Panc1 (cell line): Measurements from ENCODE around the gene CDIPT. TPM values are rescaled to one million over a fixed set of nuclear protein-coding genes. Genes with fewer than 3 reads are reported as not detected.

Experiments used
- ATAC-seq: fragments of 200-7000 bp; cut with Tn5 transposase; 2 replicates; pipeline ENCODE4 v1.9.1; 2020; ENCODE audit warnings: mild to moderate bottlenecking, moderate library complexity
- BruUV-seq: library from RNA; stranded (reverse); fragments of 400-500 nt; replicated peaks from 2 replicates; lab custom pipeline; 2021; lab: Mats Ljungman, UMichigan
- CTCF ChIA-PET: fragments of 300-600 bp; sonication (Branson Sonifier 250); formaldehyde crosslinking; loops from one replicate; lab custom pipeline; 2022; ENCODE audit warnings: antibody characterized with exemption; lab: Charles Lee
- POLR2A ChIA-PET: fragments of 300-600 bp; sonication (Branson Sonifier 250); formaldehyde crosslinking; loops from one replicate; lab custom pipeline; 2022; ENCODE audit warnings: antibody characterized with exemption; lab: Charles Lee
- DNase-seq: peaks from one replicate; pipeline ENCODE4 v3.0.0-alpha.2; 2010; ENCODE audit warnings: low read depth, low spot score
- H3K27ac ChIP-seq: 2 replicates; pipeline ENCODE4 v1.5.1; 2011; ENCODE audit warnings: mild to moderate bottlenecking, low read length, inconsistent platforms
- H3K27me3 ChIP-seq: fragments of 200-500 bp; sonication (Bioruptor generic); 2 replicates; pipeline ENCODE4 v1.6.0; 2014; ENCODE audit warnings: low read length, inconsistent platforms; ENCODE audit not compliant: control insufficient read depth, insufficient read depth
- H3K36me3 ChIP-seq: fragments of 200-500 bp; sonication (Bioruptor generic); 2 replicates; pipeline ENCODE4 v1.5.1; 2014; ENCODE audit warnings: inconsistent platforms, mild to moderate bottlenecking, low read length, moderate library complexity; ENCODE audit not compliant: control insufficient read depth, insufficient read depth
- H3K4me1 ChIP-seq: 2 replicates; pipeline ENCODE4 v1.5.1; 2011; ENCODE audit warnings: inconsistent platforms, mild to moderate bottlenecking, low read length, moderate library complexity; ENCODE audit not compliant: control insufficient read depth, insufficient read depth
- H3K4me3 ChIP-seq, 2 experiments: 2 replicates each; pipeline ENCODE4 v1.5.1; 2011 to 2012; ENCODE audit warnings: low read depth in 2 of 2, low read length in 2 of 2, mild to moderate bottlenecking in 2 of 2, inconsistent platforms in 1 of 2, moderate library complexity in 1 of 2
- H3K9me3 ChIP-seq: fragments of 200-500 bp; sonication (Bioruptor generic); 2 replicates; pipeline ENCODE4 v1.5.1; 2014; ENCODE audit warnings: low read depth, mild to moderate bottlenecking, inconsistent platforms, low read length, moderate library complexity; ENCODE audit not compliant: control insufficient read depth, insufficient read depth
- POLR2AphosphoS5 ChIP-seq: IDR thresholded peaks from 2 replicates; pipeline ENCODE4 v1.6.1; 2012; ENCODE audit warnings: mild to moderate bottlenecking, low read depth, low read length, moderate library complexity
- REST ChIP-seq, 2 experiments: IDR thresholded peaks; 2 replicates each; pipeline ENCODE4 v1.6.1; 2011 to 2012; ENCODE audit warnings: low read depth in 2 of 2, control low read depth in 1 of 2, low read length in 1 of 2, mild to moderate bottlenecking in 1 of 2, moderate library complexity in 1 of 2; ENCODE audit not compliant: insufficient read depth in 1 of 2
- SIN3A ChIP-seq: IDR thresholded peaks from 2 replicates; pipeline ENCODE4 v1.6.1; 2012; ENCODE audit warnings: low read depth, mild to moderate bottlenecking, low read length, moderate library complexity, borderline replicate concordance; ENCODE audit not compliant: insufficient read depth
- TCF7L2 ChIP-seq: IDR thresholded peaks from 2 replicates; pipeline ENCODE4 v1.6.1; 2011; ENCODE audit warnings: mild to moderate bottlenecking, low read depth, low read length, inconsistent platforms
- in situ Hi-C: cut with HindIII; loops from 2 replicates; pipeline ENCODE4 v1.10.0; 2016; ENCODE audit warnings: low sequenced_read_pairs, low pct_unique_long_range_greater_than_20kb
- intact Hi-C: fragments of 100-400 bp; cut with micrococcal nuclease; formaldehyde crosslinking; loops from one replicate; pipeline ENCODE4 v1.10.0; 2022; ENCODE audit not compliant: unreplicated experiment
- total RNA-seq: library from RNA; stranded (reverse); gene quantifications from one replicate; pipeline ENCODE4 v1.2.1, GENCODE V29; 2021; ENCODE audit not compliant: unreplicated experiment
- TF ChIP-seq, protein P1 (sequence below): fragments of 450-650 bp; IDR thresholded peaks from 2 replicates; pipeline ENCODE4 v1.5.1; 2017; ENCODE audit warnings: mild to moderate bottlenecking

Gene CDIPT
- total RNA-seq, 1 experiment from 2014 or later, result 71.6 TPM

DNA sequence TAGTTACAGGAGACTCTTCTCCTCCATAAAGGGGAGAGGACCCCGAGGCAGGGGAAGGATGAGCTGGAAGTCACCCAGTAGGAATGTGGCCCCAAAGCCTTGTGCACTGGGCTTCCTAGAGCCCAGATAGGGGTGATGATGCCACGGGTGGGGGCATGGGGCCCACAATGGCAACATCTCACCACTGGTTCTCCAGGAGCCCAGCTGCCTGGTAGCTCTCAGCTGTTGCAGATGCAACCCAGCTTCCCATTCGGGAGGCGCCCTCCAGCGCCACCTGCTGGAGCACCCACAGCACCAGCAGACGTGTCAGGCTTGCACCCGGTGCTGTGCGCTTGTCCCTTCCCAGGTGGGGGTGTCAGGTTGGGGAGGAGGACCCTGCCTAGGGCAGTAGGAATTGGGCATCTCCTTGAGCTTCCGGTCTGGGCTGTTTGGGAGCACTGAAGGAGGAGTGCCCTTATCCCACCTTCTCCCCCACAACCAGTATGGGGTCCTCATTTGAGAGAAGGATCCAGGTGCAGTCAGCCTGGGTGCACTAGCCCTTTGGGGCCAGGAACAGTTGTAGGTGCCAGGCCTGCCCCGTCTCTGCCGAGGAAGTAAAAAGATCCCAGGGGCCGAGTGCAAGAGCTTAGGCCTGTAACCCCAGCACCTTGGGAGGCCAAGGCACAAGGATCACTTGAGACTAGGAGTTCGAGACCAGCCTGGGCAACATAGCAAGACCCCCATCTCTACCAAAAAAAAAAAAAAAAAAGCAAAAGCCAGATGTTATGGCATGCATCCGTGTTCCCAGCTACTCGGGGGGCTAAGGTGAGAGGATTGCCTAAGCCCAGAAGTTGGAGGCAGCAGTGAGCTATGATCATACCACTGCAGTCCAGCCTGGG, 14.4 kb downstream of the CDIPT start:
- Histone ChIP-seq H3K4me1 (no peaks in the 10 kb centered on the region), H3K9me3 (no peaks in the 10 kb centered on the region), H3K27ac (no peak overlapping the region), H3K27me3 (no peaks in the 10 kb centered on the region), H3K4me3 (no peak overlapping the region), H3K36me3 (no peaks in the 10 kb centered on the region)
- intact Hi-C loops, result no loop called here
- POLR2A ChIA-PET, result no interaction called here
- peak; percentile 91 for ATAC-seq
- TF ChIP-seq, protein P1, sequence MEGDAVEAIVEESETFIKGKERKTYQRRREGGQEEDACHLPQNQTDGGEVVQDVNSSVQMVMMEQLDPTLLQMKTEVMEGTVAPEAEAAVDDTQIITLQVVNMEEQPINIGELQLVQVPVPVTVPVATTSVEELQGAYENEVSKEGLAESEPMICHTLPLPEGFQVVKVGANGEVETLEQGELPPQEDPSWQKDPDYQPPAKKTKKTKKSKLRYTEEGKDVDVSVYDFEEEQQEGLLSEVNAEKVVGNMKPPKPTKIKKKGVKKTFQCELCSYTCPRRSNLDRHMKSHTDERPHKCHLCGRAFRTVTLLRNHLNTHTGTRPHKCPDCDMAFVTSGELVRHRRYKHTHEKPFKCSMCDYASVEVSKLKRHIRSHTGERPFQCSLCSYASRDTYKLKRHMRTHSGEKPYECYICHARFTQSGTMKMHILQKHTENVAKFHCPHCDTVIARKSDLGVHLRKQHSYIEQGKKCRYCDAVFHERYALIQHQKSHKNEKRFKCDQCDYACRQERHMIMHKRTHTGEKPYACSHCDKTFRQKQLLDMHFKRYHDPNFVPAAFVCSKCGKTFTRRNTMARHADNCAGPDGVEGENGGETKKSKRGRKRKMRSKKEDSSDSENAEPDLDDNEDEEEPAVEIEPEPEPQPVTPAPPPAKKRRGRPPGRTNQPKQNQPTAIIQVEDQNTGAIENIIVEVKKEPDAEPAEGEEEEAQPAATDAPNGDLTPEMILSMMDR, result peak; percentile 92
- TF ChIP-seq REST (IDR thresholded peaks at IDR 0.05; ENCODE audit: insufficient read depth in 1 of 2, low read depth in 2 of 2, low read length in 1 of 2) (no peak), SIN3A (0 out of 2 replicates have a peak, but pooled peaks have one; percentile 38)
- BruUV-seq, result no TSS peak
- CTCF ChIA-PET, result interaction anchor here (0.5 to 1.2 kb wide), 15 partner anchors 8 to 244 kb away, joined by 3 to 11 read pairs (median 6); partner anchors contain the start of genes ASPHD1, MVP, SEZ6L2 and TLCD3B
- DNase-seq, result peak; percentile 51
- in situ Hi-C loops, result no loop called here

DNA sequence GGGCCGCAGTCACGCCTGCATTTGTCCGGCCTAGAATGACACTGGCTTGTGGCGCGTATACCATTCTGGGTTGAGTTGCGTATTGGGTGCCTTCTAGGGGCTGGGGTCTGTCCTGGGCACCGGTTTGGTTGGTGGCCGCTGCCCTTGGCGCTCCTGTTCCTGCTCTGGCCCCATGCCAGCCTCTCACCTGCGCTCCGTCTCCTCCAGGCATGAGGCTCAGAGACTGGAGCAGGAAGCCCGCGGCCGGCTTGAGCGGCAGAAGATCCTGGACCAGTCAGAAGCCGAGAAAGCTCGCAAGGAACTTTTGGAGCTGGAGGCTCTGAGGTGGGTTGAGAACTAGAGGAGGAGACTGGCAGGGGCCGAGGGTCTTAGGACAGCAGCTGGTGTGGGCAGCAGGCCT, 17.4 kb downstream of the CDIPT start:
- intact Hi-C loops (no loop called here), in situ Hi-C loops (no loop called here)
- no peak for ATAC-seq
- BruUV-seq, result no TSS peak
- POLR2A ChIA-PET, result no interaction called here
- no peak overlapping the region for H3K27ac ChIP-seq
- TF ChIP-seq REST (IDR thresholded peaks at IDR 0.05; ENCODE audit: insufficient read depth in 1 of 2, low read depth in 2 of 2, low read length in 1 of 2) (no peak), POLR2AphosphoS5 (no peak), SIN3A (no peak), TCF7L2 (no peak)
- TF ChIP-seq, protein P1, result no peak
- no peaks in the 10 kb centered on the region for H3K4me1 ChIP-seq
- H3K36me3 ChIP-seq, result no peaks in the 10 kb centered on the region; the same call in 1 of the 2 replicates
- H3K27me3 ChIP-seq, result no peaks in the 10 kb centered on the region
- no peaks in the 10 kb centered on the region for H3K9me3 ChIP-seq
- CTCF ChIA-PET, result no interaction called here
- DNase-seq, result no peak
- no peak overlapping the region for H3K4me3 ChIP-seq
